GM18909 (cell line): ENCODE results near the gene THTPA.
"Not testable (repeated sequence)": the region's sequence is repeated elsewhere in the genome, so short reads cannot be mapped to it uniquely, and the experiment has no call there.

Source experiments
- ATAC-seq: cut with Tn5 transposase; IDR thresholded peaks from one replicate; pipeline ENCODE4 v1.9.1; 2021; ENCODE audit warnings: mild to moderate bottlenecking; ENCODE audit not compliant: unreplicated experiment, poor library complexity

THTPA gene

GRCh38 chr14:23532658-23533057, 23.4 kb upstream of the THTPA start:
- ATAC-seq = no peak

- no peak for ATAC-seq
Measured at GRCh38 chr14:23533652-23534435, 22.2 kb upstream of the THTPA start.

GRCh38 chr14:23535943-23536342, 20.1 kb upstream of the THTPA start:
- no peak for ATAC-seq

GRCh38 chr14:23536494-23536893, 19.6 kb upstream of the THTPA start:
- no peak for ATAC-seq

- not testable (repeated sequence) for ATAC-seq
Measured at GRCh38 chr14:23536906-23537305, 19.2 kb upstream of the THTPA start.

- ATAC-seq = no peak
Measured at GRCh38 chr14:23537351-23538049, 18.6 kb upstream of the THTPA start.

- no peak for ATAC-seq
Measured at GRCh38 chr14:23538050-23538718, 17.9 kb upstream of the THTPA start.

GRCh38 chr14:23538785-23539184, 17.3 kb upstream of the THTPA start:
- no peak for ATAC-seq

- peak; percentile 44 for ATAC-seq
Measured at GRCh38 chr14:23539248-23540140, 16.6 kb upstream of the THTPA start.

- ATAC-seq = no peak
Measured at GRCh38 chr14:23540141-23540469, 16.0 kb upstream of the THTPA start.

GRCh38 chr14:23542261-23542660, 13.8 kb upstream of the THTPA start:
- no peak for ATAC-seq

- no peak for ATAC-seq
Measured at GRCh38 chr14:23543403-23543802, 12.7 kb upstream of the THTPA start.

GRCh38 chr14:23544511-23545447, 11.3 kb upstream of the THTPA start:
- no peak for ATAC-seq

- no peak for ATAC-seq
Measured at GRCh38 chr14:23545740-23546365, 10.2 kb upstream of the THTPA start.

- no peak for ATAC-seq
Measured at GRCh38 chr14:23546450-23547035, 9.5 kb upstream of the THTPA start.

- no peak for ATAC-seq
Measured at GRCh38 chr14:23547924-23548323, 8.1 kb upstream of the THTPA start.

- ATAC-seq = no peak
Measured at GRCh38 chr14:23548351-23549318, 7.4 kb upstream of the THTPA start.
